Transverse colon (tissue), 4 donors: ENCODE data around the gene KLHL29.

Experiments used
- CTCF ChIP-seq, 5 experiments: fragments of 200-600 bp in 3 of 5; fragments of 450-650 bp in 2 of 5; sonication (generic) in 3 of 5; IDR thresholded peaks; 1 replicate in 2 of 5; 2 replicates in 3 of 5; pipeline ENCODE4 v1.5.1; 2016 to 2017; ENCODE audit warnings: antibody characterized with exemption in 5 of 5, inconsistent platforms in 3 of 5, mild to moderate bottlenecking in 2 of 5, moderate library complexity in 1 of 5
- POLR2A ChIP-seq: fragments of 450-650 bp; IDR thresholded peaks from one replicate; pipeline ENCODE4 v1.6.1; 2016; ENCODE audit warnings: antibody characterized with exemption, mild to moderate bottlenecking, moderate library complexity
- POLR2AphosphoS5 ChIP-seq, 3 donors: sonication (generic); formaldehyde crosslinking; IDR thresholded peaks; one replicate each; pipeline ENCODE4 v1.6.1; 2016; ENCODE audit warnings: antibody characterized with exemption in 3 of 3

GRCh38 chr2:23349508-23349907 is 35.5 kb upstream of the KLHL29 start:
- TF ChIP-seq POLR2A (no peak), CTCF (IDR thresholded peaks at IDR 0.05) (no peak), POLR2AphosphoS5 (IDR thresholded peaks at IDR 0.05) (no peak)
